Suppressor macrophage (primary cell): Measurements from ENCODE around the gene RPTOR.

Source experiments
- DNase-seq, 4 experiments: peaks; one replicate each; pipeline ENCODE4 v3.0.0-alpha.2; 2020 to 2022

RPTOR gene

GRCh38 chr17:80939151-80940145 is 394.8 kb downstream of the RPTOR start:
- DNase-seq = no peak

- DNase-seq = peak; percentile 15 to 40 (median 30)
These were observed 395.8 kb downstream of the RPTOR start for GRCh38 chr17:80940171-80941123.

GRCh38 chr17:80941171-80941570 is 396.5 kb downstream of the RPTOR start:
- no peak for DNase-seq

- DNase-seq = no peak
These were observed 397.2 kb downstream of the RPTOR start for GRCh38 chr17:80941743-80942422.

- no peak for DNase-seq
These were observed 398.0 kb downstream of the RPTOR start for GRCh38 chr17:80942423-80943345.

GRCh38 chr17:80943346-80944145 is 398.9 kb downstream of the RPTOR start:
- peak in 1 of 4 experiments; percentile 6 for DNase-seq

- DNase-seq = no peak
These were observed 399.7 kb downstream of the RPTOR start for GRCh38 chr17:80944326-80944725.

GRCh38 chr17:80945736-80946135 is 401.1 kb downstream of the RPTOR start:
- no peak for DNase-seq

- no peak for DNase-seq
These were observed 401.8 kb downstream of the RPTOR start for GRCh38 chr17:80946449-80946848.

GRCh38 chr17:80947200-80947940 is 402.7 kb downstream of the RPTOR start:
- no peak for DNase-seq

GRCh38 chr17:80948019-80948975 is 403.7 kb downstream of the RPTOR start:
- no peak for DNase-seq

- DNase-seq = no peak
These were observed 404.4 kb downstream of the RPTOR start for GRCh38 chr17:80948976-80949450.

- DNase-seq = no peak
These were observed 405.1 kb downstream of the RPTOR start for GRCh38 chr17:80949451-80950421.

GRCh38 chr17:80950466-80951120 is 406.0 kb downstream of the RPTOR start:
- no peak for DNase-seq

GRCh38 chr17:80951121-80952090 is 406.8 kb downstream of the RPTOR start:
- DNase-seq = no peak
